Ascending aorta (tissue), 2 donors: ENCODE data around the gene KRT25. TPM values are rescaled to one million over a fixed set of nuclear protein-coding genes. Genes with fewer than 3 reads are reported as not detected.
"Not testable (repeated sequence)": the region's sequence is repeated elsewhere in the genome, so short reads cannot be mapped to it uniquely, and the experiment has no call there.

Experiments used
- DNase-seq, 2 donors: peaks; one replicate each; pipeline ENCODE4 v3.0.0-alpha.2; 2019; ENCODE audit warnings: low spot score in 2 of 2
- H3K27ac ChIP-seq, 2 donors: fragments of 200-600 bp; sonication (generic); one replicate each; pipeline ENCODE4 v1.5.1; 2016 to 2017; ENCODE audit warnings: mild to moderate bottlenecking in 1 of 2
- H3K27me3 ChIP-seq: fragments of 200-600 bp; sonication (generic); one replicate; pipeline ENCODE4 v1.5.1; 2017
- H3K36me3 ChIP-seq, 2 donors: fragments of 200-600 bp; sonication (generic); one replicate each; pipeline ENCODE4 v1.5.1; 2016
- H3K4me1 ChIP-seq, 2 donors: fragments of 200-600 bp; sonication (generic); one replicate each; pipeline ENCODE4 v1.5.1; 2016 to 2017; ENCODE audit warnings: mild to moderate bottlenecking in 1 of 2
- H3K4me3 ChIP-seq, 2 donors: fragments of 200-600 bp; sonication (generic); one replicate each; pipeline ENCODE4 v1.5.1; 2016 to 2017; ENCODE audit warnings: mild to moderate bottlenecking in 1 of 2
- H3K9me3 ChIP-seq, 2 donors: fragments of 200-600 bp; sonication (generic); one replicate each; pipeline ENCODE4 v1.5.1; 2016
- CTCF ChIP-seq, 3 experiments: fragments of 200-600 bp in 2 of 3; fragments of 450-650 bp in 1 of 3; sonication (generic) in 2 of 3; IDR thresholded peaks; one replicate each; pipeline ENCODE4 v1.5.1; 2016 to 2019; ENCODE audit warnings: antibody characterized with exemption in 3 of 3, mild to moderate bottlenecking in 1 of 3, moderate library complexity in 1 of 3
- intact Hi-C: fragments of 100-400 bp; cut with DNase I; formaldehyde crosslinking; loops from one replicate; pipeline ENCODE4 v1.15.1; 2023
- total RNA-seq: library from RNA; depleted of rRNA; stranded (reverse); fragments of >200 nt; gene quantifications from one replicate; pipeline ENCODE4 v1.1.0, GENCODE V29; 2016

Gene KRT25
- total RNA-seq, 1 donor from 2014 or later: not detected

- no peak for DNase-seq
- no peak for TF ChIP-seq CTCF (IDR thresholded peaks at IDR 0.05)
- Histone ChIP-seq H3K4me3 (no peak overlapping the region), H3K36me3 (no peaks in the 10 kb centered on the region), H3K27ac (no peak overlapping the region), H3K9me3 (peaks cover 12 to 46% of the 10 kb centered on the region in 2 donors), H3K27me3 (no peaks in the 10 kb centered on the region), H3K4me1 (no peaks in the 10 kb centered on the region)
- intact Hi-C loops: no loop called here
These were observed 5.2 kb upstream of the KRT25 start for GRCh38 chr17:40760105-40761016.

DNA sequence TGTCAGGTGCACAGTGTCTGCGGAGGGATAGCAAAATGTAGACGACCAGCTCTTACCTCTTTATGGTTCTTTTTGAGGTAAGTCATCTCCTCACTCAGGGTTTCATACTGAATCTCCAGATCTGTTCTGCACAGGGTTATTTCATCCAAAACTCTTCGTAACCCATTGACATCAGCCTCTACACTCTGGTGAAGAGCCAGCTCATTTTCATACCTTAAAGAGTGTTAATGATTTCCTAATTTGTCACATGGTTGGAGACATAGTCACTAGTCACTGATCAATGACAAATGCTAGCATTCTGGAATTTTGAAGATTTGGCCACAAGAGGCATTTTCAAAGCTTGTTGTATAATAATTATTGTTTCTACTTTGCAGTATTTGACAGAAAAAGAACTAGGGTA lies 1.3 kb downstream of the KRT25 start:
- Histone ChIP-seq H3K36me3 (no peaks in the 10 kb centered on the region), H3K9me3 (peaks cover 0 to 2% of the 10 kb centered on the region in 2 donors), H3K27me3 (no peaks in the 10 kb centered on the region), H3K27ac (no peak overlapping the region), H3K4me3 (no peak overlapping the region), H3K4me1 (no peaks in the 10 kb centered on the region)
- no peak for DNase-seq
- TF ChIP-seq CTCF (IDR thresholded peaks at IDR 0.05): no peak
- intact Hi-C loops: no loop called here

DNA sequence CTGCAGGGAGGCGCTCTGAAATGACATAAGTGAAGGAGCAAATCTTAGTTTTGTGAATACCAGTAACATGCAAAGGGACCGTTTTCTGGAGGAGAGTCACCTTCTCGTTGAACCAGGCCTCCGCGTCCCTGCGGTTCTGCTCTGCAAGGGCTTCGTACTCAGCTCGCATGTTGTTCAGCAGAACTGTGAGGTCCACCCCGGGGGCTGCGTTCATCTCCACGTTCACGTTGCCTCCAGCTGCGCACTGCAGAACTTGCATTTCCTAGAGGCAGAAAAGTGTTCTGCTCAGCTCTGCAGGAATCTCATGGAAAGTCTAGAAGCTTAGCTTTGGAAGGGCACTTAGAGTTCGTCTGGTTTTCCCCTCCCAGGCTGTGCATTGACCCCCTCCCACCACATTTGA lies 4.1 kb downstream of the KRT25 start:
- DNase-seq: no peak
- H3K27ac ChIP-seq: no peak overlapping the region
- no peak overlapping the region for H3K4me3 ChIP-seq
- no peaks in the 10 kb centered on the region for H3K27me3 ChIP-seq
- TF ChIP-seq CTCF (IDR thresholded peaks at IDR 0.05): no peak
- intact Hi-C loops: no loop called here
- no peaks in the 10 kb centered on the region for H3K36me3 ChIP-seq
- no peaks in the 10 kb centered on the region for H3K9me3 ChIP-seq
- H3K4me1 ChIP-seq: no peaks in the 10 kb centered on the region

DNA sequence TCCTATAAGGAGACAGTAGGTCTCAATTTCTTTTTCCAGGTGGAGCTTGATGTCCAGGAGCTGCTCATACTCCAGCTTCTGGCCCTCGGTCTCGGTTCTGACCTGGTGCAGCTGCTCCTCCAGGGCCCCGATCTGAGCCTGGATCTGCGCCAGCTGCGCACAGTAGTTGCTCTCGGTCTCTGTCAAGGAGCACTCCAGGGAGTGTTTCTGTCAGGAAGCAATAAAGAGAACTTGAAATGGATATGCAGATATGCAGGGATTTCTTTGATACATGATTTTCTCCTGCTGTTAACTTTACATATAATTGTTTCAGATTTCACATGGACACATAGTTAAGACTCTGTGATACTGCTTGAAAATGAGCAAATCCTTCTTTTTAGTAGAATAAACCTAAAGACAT lies 4.7 kb downstream of the KRT25 start:
- Histone ChIP-seq H3K27me3 (no peaks in the 10 kb centered on the region), H3K36me3 (no peaks in the 10 kb centered on the region), H3K9me3 (no peaks in the 10 kb centered on the region), H3K4me1 (no peaks in the 10 kb centered on the region), H3K4me3 (no peak overlapping the region), H3K27ac (no peak overlapping the region)
- no peak for DNase-seq
- intact Hi-C loops: no loop called here
- TF ChIP-seq CTCF (IDR thresholded peaks at IDR 0.05): no peak

DNA sequence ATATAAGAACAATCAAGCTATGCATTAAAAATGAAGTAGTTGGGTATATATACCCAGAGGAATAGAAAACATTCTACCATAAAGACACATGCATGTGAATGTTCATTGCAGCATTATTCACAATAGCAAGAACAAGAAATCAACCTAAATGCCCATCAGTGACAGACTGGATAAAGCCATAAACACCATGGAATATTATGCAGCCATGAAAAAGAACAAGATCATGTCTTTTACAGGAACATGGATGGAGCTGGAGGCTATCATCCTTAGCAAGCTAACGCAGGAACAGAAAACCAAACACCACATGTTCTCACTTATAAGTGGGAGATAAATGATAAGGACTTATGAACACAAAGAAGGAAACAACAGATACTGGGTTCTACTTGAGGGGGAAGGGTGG lies 6.5 kb downstream of the KRT25 start:
- H3K36me3 ChIP-seq, intact Hi-C loops, H3K9me3 ChIP-seq, H3K27ac ChIP-seq, H3K4me3 ChIP-seq, H3K27me3 ChIP-seq, H3K4me1 ChIP-seq, DNase-seq: not testable (repeated sequence)

GRCh38 chr17:40738553-40738952 lies 16.6 kb downstream of the KRT25 start:
- Histone ChIP-seq H3K27me3 (no peaks in the 10 kb centered on the region), H3K4me3 (no peak overlapping the region), H3K9me3 (no peaks in the 10 kb centered on the region), H3K36me3 (no peaks in the 10 kb centered on the region), H3K27ac (no peak overlapping the region), H3K4me1 (no peaks in the 10 kb centered on the region)
- no peak for TF ChIP-seq CTCF (IDR thresholded peaks at IDR 0.05)
- no peak for DNase-seq
- intact Hi-C loops: no loop called here
